Adrenal gland (tissue), 12 donors: Measurements from ENCODE around the gene CTAGE1. TPM values are rescaled to one million over a fixed set of nuclear protein-coding genes. Genes with fewer than 3 reads are reported as not detected.
"Not testable (repeated sequence)": the region's sequence is repeated elsewhere in the genome, so short reads cannot be mapped to it uniquely, and the experiment has no call there.

Experiments
- DNase-seq, 7 donors: peaks; one replicate each; pipeline ENCODE4 v3.0.0-alpha.2; 2019 to 2020
- H3K27ac ChIP-seq, 5 donors: fragments of 200-600 bp; sonication (generic) in 4 of 5; 1 replicate in 3 of 5; 2 replicates in 2 of 5; pipeline versions ENCODE4 v1.5.1 to v1.8.0; 2016 to 2020; ENCODE audit warnings: mild to moderate bottlenecking in 1 of 5
- H3K27me3 ChIP-seq: fragments of 200-600 bp; 2 replicates; pipeline ENCODE4 v1.8.0; 2021
- H3K36me3 ChIP-seq, 2 donors: fragments of 200-600 bp; replicated peaks in 1 of 2; 1 replicate in 1 of 2; 2 replicates in 1 of 2; pipeline versions ENCODE4 v1.5.1 to v1.8.0; 2018 to 2022
- H3K4me1 ChIP-seq, 2 donors: fragments of 200-600 bp; replicated peaks in 1 of 2; 1 replicate in 1 of 2; 2 replicates in 1 of 2; pipeline versions ENCODE4 v1.5.1 to v1.8.0; 2018 to 2021
- H3K4me3 ChIP-seq, 4 donors: fragments of 200-600 bp; sonication (generic) in 3 of 4; one replicate each; pipeline ENCODE4 v1.5.1; 2016 to 2018
- H3K9me3 ChIP-seq, 3 donors: fragments of 200-600 bp; sonication (generic) in 1 of 3; replicated peaks in 1 of 3; 1 replicate in 2 of 3; 2 replicates in 1 of 3; pipeline versions ENCODE4 v1.5.1 to v1.8.0; 2016 to 2021
- POLR2A ChIP-seq, 2 donors: fragments of 450-650 bp; IDR thresholded peaks; one replicate each; pipeline ENCODE4 v1.6.1; 2017; ENCODE audit warnings: antibody characterized with exemption in 2 of 2, mild to moderate bottlenecking in 2 of 2, moderate library complexity in 1 of 2
- WGBS, 4 donors: extraction: QIAGEN DNeasy Blood & Tissue Kit in 2 of 4; methylation state at CpG; one replicate each; pipeline versions ENCODE4 v1.1.5 to v1.1.7; 2013 to 2017; 5-methylcytosine and 5-hydroxymethylcytosine counted together
- intact Hi-C, 2 donors: fragments of 100-400 bp; cut with DNase I; formaldehyde crosslinking; loops; one replicate each; pipeline versions ENCODE4 v1.14.1 to v1.15.0; 2022 to 2023
- polyA plus RNA-seq, 3 donors: library from polyadenylated mRNA; stranded (reverse); fragments of 200-250 nt in 2 of 3; fragments of 350-450 nt in 1 of 3; fragmentation: Illumina TruSeq in 1 of 3; extraction: RNeasy Lipid Tissue Mini Kit (QIAGEN cat#74804) in 1 of 3; gene quantifications; one replicate each; pipeline ENCODE4 v1.2.3, GENCODE V29; 2013 to 2014
- total RNA-seq, 9 donors: library from RNA; depleted of rRNA in 4 of 9; stranded (reverse); fragments of >200 nt in 4 of 9; fragments of 120-200 nt in 1 of 9; fragmentation: NEBNext Ultra II Directional in 1 of 9; extraction: Animal tissue kit (Norgen Biotek cat#: 25700) in 1 of 9; gene quantifications; one replicate each; pipeline versions ENCODE4 v1.1.0 to v1.2.4, GENCODE V29; 2013 to 2023
- TF ChIP-seq, protein P1 (sequence below), 6 experiments: fragments of 450-650 bp in 4 of 6; fragments of 200-600 bp in 2 of 6; sonication (generic) in 1 of 6; IDR thresholded peaks; 1 replicate in 5 of 6; 2 replicates in 1 of 6; pipeline versions ENCODE4 v1.5.1 to v1.8.0; 2016 to 2021; ENCODE audit warnings: antibody characterized with exemption in 6 of 6, mild to moderate bottlenecking in 2 of 6, moderate library complexity in 1 of 6
- donor health status: healthy with polysubstance abuse.
- donor health status: Bipolar disorder and iron deficiency.
- donor health status: DM: yes; HTN: yes; CAD: no.
- donor health status: DM: no; HTN: no; CAD: no.
- donor health status: DM: no; HTN: no; CAD: no.
- donor health status: DM: yes; HTN: yes; CAD: no.

Gene CTAGE1
- total and polyA plus RNA-seq, 12 donors = under 0.01 to 0.14 (median 0.04) TPM; not detected in 9

DNA sequence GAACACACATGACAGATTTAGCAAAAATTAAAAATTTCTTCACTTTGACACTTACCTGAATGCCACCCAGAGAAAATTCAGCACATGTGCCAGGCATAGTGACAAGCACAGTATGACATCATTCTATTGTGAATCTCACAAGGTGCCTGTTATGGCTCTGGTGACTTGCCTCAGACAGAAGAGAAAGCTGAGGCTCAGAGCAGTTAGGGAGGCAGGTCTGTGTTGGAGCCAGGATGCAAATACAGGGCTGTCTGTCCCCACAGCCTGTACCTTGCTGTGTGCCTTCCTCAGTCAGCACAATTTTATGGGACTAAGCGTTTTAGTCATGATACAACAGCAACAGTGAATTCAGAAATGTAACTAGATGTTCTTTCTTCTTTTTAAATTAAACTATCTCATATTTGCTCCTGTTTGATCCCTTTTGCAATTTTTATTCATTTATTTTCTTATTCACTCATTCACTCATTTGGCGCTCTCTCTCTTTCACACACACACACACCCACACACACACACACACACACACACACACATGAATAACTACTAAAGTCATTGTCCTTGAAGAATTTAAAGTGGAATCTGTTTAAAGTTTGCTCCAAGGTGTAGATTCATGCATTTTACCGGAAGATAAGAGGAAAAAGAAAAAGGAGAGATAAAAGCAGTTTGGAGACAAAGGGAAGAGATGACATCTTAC, 37.9 kb upstream of the CTAGE1 start:
- Histone ChIP-seq H3K36me3 (no peaks in the 10 kb centered on the region), H3K27me3 (no peaks in the 10 kb centered on the region), H3K4me3 (no peak overlapping the region), H3K4me1 (peaks cover 0 to 4% of the 10 kb centered on the region in 2 donors), H3K27ac (no peak overlapping the region), H3K9me3 (no peaks in the 10 kb centered on the region)
- no peak for DNase-seq
- 58 to 75% (median 71%) methylated on average over 3 of the region's 3 CpGs for WGBS, 4 donors
- TF ChIP-seq POLR2A (IDR thresholded peaks at IDR 0.05) = no peak
- TF ChIP-seq, protein P1, sequence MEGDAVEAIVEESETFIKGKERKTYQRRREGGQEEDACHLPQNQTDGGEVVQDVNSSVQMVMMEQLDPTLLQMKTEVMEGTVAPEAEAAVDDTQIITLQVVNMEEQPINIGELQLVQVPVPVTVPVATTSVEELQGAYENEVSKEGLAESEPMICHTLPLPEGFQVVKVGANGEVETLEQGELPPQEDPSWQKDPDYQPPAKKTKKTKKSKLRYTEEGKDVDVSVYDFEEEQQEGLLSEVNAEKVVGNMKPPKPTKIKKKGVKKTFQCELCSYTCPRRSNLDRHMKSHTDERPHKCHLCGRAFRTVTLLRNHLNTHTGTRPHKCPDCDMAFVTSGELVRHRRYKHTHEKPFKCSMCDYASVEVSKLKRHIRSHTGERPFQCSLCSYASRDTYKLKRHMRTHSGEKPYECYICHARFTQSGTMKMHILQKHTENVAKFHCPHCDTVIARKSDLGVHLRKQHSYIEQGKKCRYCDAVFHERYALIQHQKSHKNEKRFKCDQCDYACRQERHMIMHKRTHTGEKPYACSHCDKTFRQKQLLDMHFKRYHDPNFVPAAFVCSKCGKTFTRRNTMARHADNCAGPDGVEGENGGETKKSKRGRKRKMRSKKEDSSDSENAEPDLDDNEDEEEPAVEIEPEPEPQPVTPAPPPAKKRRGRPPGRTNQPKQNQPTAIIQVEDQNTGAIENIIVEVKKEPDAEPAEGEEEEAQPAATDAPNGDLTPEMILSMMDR (IDR thresholded peaks at IDR 0.05) = no peak
- intact Hi-C loops = no loop called here

DNA sequence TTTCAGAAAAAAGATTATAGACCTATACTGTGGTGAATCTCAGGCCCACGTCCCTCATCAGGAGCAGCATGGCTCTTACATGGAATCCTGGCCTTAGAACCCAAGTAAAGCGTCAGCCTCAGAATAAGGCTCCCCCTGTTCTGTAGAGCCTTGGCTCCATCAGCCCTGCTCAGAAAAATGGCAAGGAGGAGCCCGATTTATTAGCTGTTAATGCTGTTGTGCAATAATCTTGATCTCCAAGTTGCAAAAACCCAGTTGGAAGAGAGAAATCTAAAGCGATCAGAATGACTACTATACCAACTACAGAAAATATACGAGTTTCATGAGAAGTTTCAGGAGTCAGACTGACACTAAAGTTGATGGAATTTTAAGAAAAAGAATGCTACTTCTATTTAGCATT, 35.6 kb upstream of the CTAGE1 start:
- 81 to 93% (median 88%) methylated on average over 5 of the region's 5 CpGs for WGBS, 4 donors
- Histone ChIP-seq H3K4me1 (peaks cover 0 to 4% of the 10 kb centered on the region in 2 donors), H3K27ac (no peak overlapping the region), H3K27me3 (no peaks in the 10 kb centered on the region), H3K9me3 (no peaks in the 10 kb centered on the region), H3K4me3 (no peak overlapping the region), H3K36me3 (no peaks in the 10 kb centered on the region)
- intact Hi-C loops = no loop called here
- TF ChIP-seq, protein P1 (IDR thresholded peaks at IDR 0.05) = no peak
- no peak for TF ChIP-seq POLR2A (IDR thresholded peaks at IDR 0.05)
- DNase-seq = no peak

DNA sequence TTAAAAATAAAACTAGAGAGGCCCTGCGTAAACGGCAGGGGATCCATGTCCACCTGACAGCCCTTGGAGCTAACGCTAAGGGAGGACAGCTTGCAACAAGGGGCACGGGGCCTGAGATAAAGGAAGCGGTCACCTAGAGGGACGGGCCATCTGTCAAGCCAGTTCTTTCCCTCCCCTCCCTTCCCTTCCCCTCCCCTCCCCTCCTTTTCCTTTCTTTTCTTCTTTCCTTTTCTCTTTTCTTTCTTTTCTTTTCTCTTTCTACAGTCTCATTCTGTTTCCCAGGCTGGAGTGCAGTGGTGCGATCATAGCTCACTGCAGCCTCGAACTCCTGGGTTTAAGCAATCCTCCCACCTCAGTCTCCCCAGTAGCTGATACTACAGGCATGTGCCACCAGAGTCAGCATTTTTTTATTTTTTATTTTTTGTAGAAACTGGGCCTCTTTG, 34.5 kb upstream of the CTAGE1 start:
- 50 to 64% (median 64%) methylated on average over 8 of the region's 8 CpGs for WGBS, 4 donors
- peak overlapping the region in 1 of 5 donors; percentile 68 for H3K27ac ChIP-seq
- H3K4me3 ChIP-seq = no peak overlapping the region
- intact Hi-C loops = no loop called here
- H3K36me3 ChIP-seq = no peaks in the 10 kb centered on the region
- TF ChIP-seq POLR2A (IDR thresholded peaks at IDR 0.05) = no peak
- TF ChIP-seq, protein P1 (IDR thresholded peaks at IDR 0.05) = no peak
- no peak for DNase-seq
- H3K4me1 ChIP-seq = peaks cover 2 to 4% of the 10 kb centered on the region in 2 donors
- no peaks in the 10 kb centered on the region for H3K9me3 ChIP-seq
- H3K27me3 ChIP-seq = no peaks in the 10 kb centered on the region

DNA sequence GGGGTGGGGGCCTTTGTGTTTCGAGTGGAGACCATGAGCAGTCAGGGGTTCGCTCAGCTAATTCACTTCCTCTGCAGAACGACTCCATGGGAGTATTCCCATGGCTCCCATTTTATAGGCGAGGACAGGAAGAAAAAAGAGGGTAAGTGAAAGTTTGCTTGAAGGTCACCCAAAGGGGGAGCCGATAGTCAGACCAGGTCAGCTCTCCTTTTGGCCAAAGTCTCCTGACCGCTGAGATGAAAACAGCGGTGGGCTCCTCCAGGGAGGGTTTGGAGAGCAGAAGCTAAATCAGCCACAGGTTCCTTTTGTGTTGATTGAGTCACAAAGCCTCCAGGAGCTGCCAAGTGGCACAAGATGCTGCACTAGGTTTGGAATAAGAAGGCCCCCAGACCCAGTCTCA, 34.1 kb upstream of the CTAGE1 start:
- no peaks in the 10 kb centered on the region for H3K9me3 ChIP-seq
- intact Hi-C loops = no loop called here
- no peaks in the 10 kb centered on the region for H3K36me3 ChIP-seq
- H3K27me3 ChIP-seq = no peaks in the 10 kb centered on the region
- peaks cover 4 to 5% of the 10 kb centered on the region in 2 donors for H3K4me1 ChIP-seq
- no peak overlapping the region for H3K4me3 ChIP-seq
- 17 to 24% (median 23%) methylated on average over 6 to 7 of the region's 7 CpGs for WGBS, 4 donors
- TF ChIP-seq, protein P1 (IDR thresholded peaks at IDR 0.05) = no peak
- no peak for TF ChIP-seq POLR2A (IDR thresholded peaks at IDR 0.05)
- peak overlapping the region in 1 of 5 donors; percentile 68 for H3K27ac ChIP-seq
- DNase-seq = peak in 1 of 7 donors; percentile 29

DNA sequence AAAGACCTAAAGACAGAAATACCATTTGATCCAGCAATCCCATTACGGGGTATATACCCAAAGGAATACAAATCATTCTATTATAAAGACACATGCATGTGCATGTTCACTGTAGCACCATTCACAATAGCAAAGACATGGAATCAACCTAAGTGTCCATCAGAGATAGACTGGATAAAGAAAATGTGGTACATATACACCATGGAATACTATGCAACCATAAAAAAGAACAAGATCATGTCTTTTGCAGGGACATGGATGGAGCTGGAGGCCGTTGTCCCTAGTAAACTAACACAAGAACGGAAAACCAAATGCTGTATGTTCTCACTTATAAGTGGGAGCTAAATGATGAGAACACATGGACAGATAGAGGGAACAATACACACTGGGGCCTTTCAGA, 33.1 kb upstream of the CTAGE1 start:
- intact Hi-C loops, H3K9me3 ChIP-seq, H3K27ac ChIP-seq, DNase-seq, H3K4me1 ChIP-seq, H3K4me3 ChIP-seq, H3K36me3 ChIP-seq, H3K27me3 ChIP-seq: not testable (repeated sequence)
- WGBS, 4 donors = 93 to 95% (median 94%) methylated on average over 3 of the region's 3 CpGs

DNA sequence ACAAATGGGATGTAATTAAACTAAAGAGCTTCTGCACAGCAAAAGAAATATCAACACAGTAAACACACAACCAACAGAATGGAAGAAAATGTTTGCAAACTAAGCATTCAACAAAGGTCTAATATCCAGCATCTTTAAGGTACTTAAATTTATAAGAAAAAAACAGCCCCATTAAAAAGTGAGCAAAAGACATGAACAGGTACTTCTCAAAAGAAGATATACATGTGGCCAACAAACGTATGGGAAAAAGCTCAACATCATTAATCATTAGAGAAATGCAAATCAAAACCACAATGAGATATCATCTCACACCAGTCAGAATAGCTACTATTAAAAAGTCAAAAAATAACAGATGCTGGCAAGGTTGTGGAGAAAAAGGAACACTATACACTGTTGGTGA, 32.6 kb upstream of the CTAGE1 start:
- DNase-seq, intact Hi-C loops, H3K4me3 ChIP-seq, H3K36me3 ChIP-seq, H3K27ac ChIP-seq, H3K4me1 ChIP-seq, H3K27me3 ChIP-seq, H3K9me3 ChIP-seq: not testable (repeated sequence)
- WGBS, 4 donors = 35 to 46% (median 39%) methylated on average over 1 of the region's 1 CpG

DNA sequence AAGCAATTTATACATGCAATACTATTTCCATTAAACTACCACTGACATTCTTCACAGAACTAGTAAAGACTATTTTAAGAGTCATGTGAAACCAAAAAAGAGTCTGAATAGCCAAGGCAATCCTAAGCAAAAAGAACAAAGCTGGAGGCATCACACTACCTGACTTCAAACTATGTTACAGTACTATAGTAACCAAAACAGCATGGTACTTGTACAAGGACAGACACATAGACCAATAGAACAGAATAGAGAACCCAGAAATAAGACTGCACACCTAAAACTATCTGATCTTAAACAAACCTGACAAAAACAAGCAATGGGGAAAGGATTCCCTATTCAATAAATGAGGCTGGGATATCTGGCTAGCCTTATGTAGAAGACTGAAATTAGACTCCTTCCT, 32.0 kb upstream of the CTAGE1 start:
- H3K4me3 ChIP-seq, intact Hi-C loops, H3K27ac ChIP-seq, H3K4me1 ChIP-seq, DNase-seq, H3K27me3 ChIP-seq, H3K36me3 ChIP-seq, H3K9me3 ChIP-seq: not testable (repeated sequence)
